ENCODE data around the gene KRT80.
A peak's percentile ranks its signal among the peaks of the same experiment; 100 is the strongest.

The KRT80 gene

DNA sequence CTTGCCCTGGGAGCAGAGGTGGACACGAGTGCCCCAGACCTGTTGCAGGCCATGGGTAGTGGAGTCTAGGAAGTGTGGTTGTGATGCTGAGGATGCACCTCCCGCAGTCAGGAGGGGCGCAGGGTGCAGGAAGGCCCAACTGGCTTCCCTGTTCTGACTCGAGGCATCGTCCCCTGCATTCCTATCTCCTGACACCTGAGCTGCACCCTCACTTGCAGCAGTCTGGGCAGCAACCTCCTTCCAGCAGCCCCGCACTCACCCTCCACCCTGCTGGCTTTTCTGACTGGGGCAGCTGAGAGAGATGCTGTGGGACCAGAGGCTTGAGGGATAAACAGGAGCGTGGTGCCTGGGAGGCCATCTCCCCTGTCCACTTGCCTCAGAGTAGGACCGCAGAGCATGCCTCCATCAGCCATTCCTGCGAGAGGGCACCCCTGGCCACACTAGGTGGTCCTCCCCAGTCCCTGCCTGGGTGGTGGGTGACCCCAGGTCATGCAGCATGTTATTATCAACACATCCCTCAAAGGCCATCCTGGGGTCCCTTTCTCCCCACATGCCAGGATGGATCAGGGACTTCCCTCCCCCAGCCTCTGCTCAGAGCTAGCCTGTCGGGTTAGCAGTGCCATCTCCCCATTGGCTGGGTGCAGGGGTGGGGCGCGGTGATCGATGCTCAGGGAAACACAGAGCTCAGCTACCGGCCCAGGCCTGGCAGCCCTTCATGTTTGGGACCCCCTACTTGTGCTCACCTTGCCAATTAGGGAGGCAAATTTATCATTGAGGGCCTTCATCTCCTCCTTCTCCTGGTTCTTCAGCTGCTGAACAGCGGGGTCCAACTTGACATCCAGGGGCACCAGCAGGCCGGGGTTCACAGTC is 719 bp downstream of the KRT80 start:
- DNase-seq (ENCODE audit: low read depth), result no peak
- Histone ChIP-seq H3K9ac (ENCODE audit: low read length) (peak overlapping the region; percentile 30), H3K4me1 (ENCODE audit: control insufficient read depth, insufficient read depth, low read length) (peaks cover 69% of the 10 kb centered on the region), H3K36me3 (ENCODE audit: control insufficient read depth, insufficient read depth, low read length, severe bottlenecking) (no peaks in the 10 kb centered on the region), H3K9me3 (ENCODE audit: control insufficient read depth, low read length) (no peaks in the 10 kb centered on the region), H3K27me3 (replicated peaks; ENCODE audit: control insufficient read depth, insufficient read depth, low read length) (no peaks in the 10 kb centered on the region), H3K4me3 (ENCODE audit: low read length) (no peak overlapping the region)

GRCh38 chr12:52189376-52190174 is 2.2 kb downstream of the KRT80 start:
- H3K9me3 ChIP-seq (ENCODE audit: control insufficient read depth, low read length), result no peaks in the 10 kb centered on the region
- no peaks in the 10 kb centered on the region for H3K27me3 ChIP-seq (replicated peaks; ENCODE audit: control insufficient read depth, insufficient read depth, low read length)
- no peaks in the 10 kb centered on the region for H3K36me3 ChIP-seq (ENCODE audit: control insufficient read depth, insufficient read depth, low read length, severe bottlenecking)
- no peak overlapping the region for H3K4me3 ChIP-seq (ENCODE audit: low read length)
- DNase-seq (ENCODE audit: low read depth), result peak; percentile 59
- peak overlapping the region; percentile 16 for H3K9ac ChIP-seq (ENCODE audit: low read length)
- H3K4me1 ChIP-seq (ENCODE audit: control insufficient read depth, insufficient read depth, low read length), result peaks cover 66% of the 10 kb centered on the region

DNA sequence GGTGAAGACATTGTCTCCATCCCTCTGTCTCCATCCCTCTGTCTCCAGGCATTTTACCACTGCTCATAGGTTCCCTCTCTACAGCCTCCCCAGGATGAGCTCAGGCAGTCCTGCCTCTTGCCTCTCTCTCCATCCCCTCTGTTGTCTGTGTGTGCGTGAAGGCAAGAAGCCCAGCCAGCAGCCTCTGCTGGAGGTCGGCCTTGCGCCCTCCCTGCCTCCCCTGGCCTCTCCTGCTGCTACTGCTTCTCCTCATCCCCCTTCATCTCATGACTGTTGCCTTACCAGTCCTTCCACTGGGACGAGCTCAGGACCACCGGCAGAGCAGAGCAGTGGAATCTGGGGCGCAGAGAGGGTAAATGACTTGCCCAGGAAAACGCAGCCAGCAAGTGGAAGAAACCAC is 3.2 kb downstream of the KRT80 start:
- no peak for DNase-seq (ENCODE audit: low read depth)
- Histone ChIP-seq H3K27me3 (replicated peaks; ENCODE audit: control insufficient read depth, insufficient read depth, low read length) (no peaks in the 10 kb centered on the region), H3K9me3 (ENCODE audit: control insufficient read depth, low read length) (no peaks in the 10 kb centered on the region), H3K36me3 (ENCODE audit: control insufficient read depth, insufficient read depth, low read length, severe bottlenecking) (no peaks in the 10 kb centered on the region), H3K9ac (ENCODE audit: low read length) (peak overlapping the region; percentile 15), H3K4me1 (ENCODE audit: control insufficient read depth, insufficient read depth, low read length) (peaks cover 57% of the 10 kb centered on the region), H3K4me3 (ENCODE audit: low read length) (no peak overlapping the region)

GRCh38 chr12:52187640-52188039 is 4.2 kb downstream of the KRT80 start:
- Histone ChIP-seq H3K27me3 (replicated peaks; ENCODE audit: control insufficient read depth, insufficient read depth, low read length) (no peaks in the 10 kb centered on the region), H3K9me3 (ENCODE audit: control insufficient read depth, low read length) (no peaks in the 10 kb centered on the region), H3K4me3 (ENCODE audit: low read length) (no peak overlapping the region), H3K36me3 (ENCODE audit: control insufficient read depth, insufficient read depth, low read length, severe bottlenecking) (no peaks in the 10 kb centered on the region), H3K4me1 (ENCODE audit: control insufficient read depth, insufficient read depth, low read length) (peaks cover 48% of the 10 kb centered on the region), H3K9ac (ENCODE audit: low read length) (no peak overlapping the region)
- DNase-seq (ENCODE audit: low read depth), result no peak

DNA sequence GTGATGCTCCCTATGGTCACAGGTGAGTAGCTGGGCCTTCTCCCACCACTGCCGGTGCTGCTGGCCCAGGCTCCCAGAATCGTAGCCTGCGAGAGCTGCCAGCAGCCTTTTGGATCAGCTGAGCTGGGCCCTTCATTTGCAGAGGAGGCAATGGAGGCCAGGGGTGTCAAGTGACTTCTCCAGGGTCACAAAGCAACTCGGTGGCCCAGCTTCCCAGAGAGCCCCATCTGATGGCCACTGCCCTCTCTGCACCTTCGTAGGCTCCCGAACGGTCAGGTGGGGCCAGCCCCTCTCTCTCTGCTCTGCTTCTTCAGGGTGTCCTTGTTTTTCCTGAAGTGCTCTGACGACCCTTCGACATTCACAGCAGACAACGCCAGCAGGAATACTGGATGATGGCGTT is 4.6 kb downstream of the KRT80 start:
- Histone ChIP-seq H3K36me3 (ENCODE audit: control insufficient read depth, insufficient read depth, low read length, severe bottlenecking) (no peaks in the 10 kb centered on the region), H3K4me1 (ENCODE audit: control insufficient read depth, insufficient read depth, low read length) (peaks cover 44% of the 10 kb centered on the region), H3K9me3 (ENCODE audit: control insufficient read depth, low read length) (no peaks in the 10 kb centered on the region), H3K4me3 (ENCODE audit: low read length) (no peak overlapping the region), H3K27me3 (replicated peaks; ENCODE audit: control insufficient read depth, insufficient read depth, low read length) (no peaks in the 10 kb centered on the region), H3K9ac (ENCODE audit: low read length) (peak overlapping the region; percentile 51)
- no peak for DNase-seq (ENCODE audit: low read depth)

- Histone ChIP-seq H3K4me1 (ENCODE audit: control insufficient read depth, insufficient read depth, low read length) (peaks cover 39% of the 10 kb centered on the region), H3K9ac (ENCODE audit: low read length) (peak overlapping the region; percentile 51), H3K27me3 (replicated peaks; ENCODE audit: control insufficient read depth, insufficient read depth, low read length) (no peaks in the 10 kb centered on the region), H3K4me3 (ENCODE audit: low read length) (no peak overlapping the region), H3K9me3 (ENCODE audit: control insufficient read depth, low read length) (no peaks in the 10 kb centered on the region), H3K36me3 (ENCODE audit: control insufficient read depth, insufficient read depth, low read length, severe bottlenecking) (no peaks in the 10 kb centered on the region)
- peak; percentile 73 for DNase-seq (ENCODE audit: low read depth)
These were observed 5.5 kb downstream of the KRT80 start for GRCh38 chr12:52186118-52186840.

DNA sequence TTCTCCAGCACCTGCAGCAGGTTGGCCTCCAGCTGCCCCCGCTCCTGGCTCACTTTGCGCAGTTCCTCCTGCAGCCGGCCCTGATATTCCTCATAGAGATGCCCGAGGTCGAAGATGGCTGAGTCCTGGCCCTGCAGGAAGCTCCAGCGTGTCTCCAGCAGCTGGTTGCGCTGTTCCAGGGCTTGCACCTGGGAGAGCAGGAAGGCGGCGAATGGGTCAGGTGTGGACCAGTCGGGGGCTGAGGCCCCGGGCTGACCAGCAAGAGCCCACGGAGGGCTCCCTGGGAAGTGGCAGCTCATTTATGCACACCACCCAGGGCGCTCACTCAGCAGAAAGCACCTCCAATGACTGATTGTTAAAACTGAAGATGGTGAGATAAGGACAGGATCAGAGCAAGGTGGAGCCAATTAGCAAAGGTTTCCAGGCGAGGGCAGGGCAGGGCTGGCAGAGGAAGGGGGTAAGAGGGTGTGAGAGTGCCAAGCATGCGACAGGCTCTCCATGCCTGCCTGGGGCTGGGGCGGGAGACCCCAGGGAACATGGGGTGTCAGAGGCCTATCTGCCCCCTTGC is 6.3 kb downstream of the KRT80 start:
- peak overlapping the region; percentile 51 for H3K9ac ChIP-seq (ENCODE audit: low read length)
- H3K9me3 ChIP-seq (ENCODE audit: control insufficient read depth, low read length), result no peaks in the 10 kb centered on the region
- H3K4me3 ChIP-seq (ENCODE audit: low read length), result no peak overlapping the region
- DNase-seq (ENCODE audit: low read depth), result no peak
- H3K36me3 ChIP-seq (ENCODE audit: control insufficient read depth, insufficient read depth, low read length, severe bottlenecking), result no peaks in the 10 kb centered on the region
- H3K4me1 ChIP-seq (ENCODE audit: control insufficient read depth, insufficient read depth, low read length), result peaks cover 33% of the 10 kb centered on the region
- H3K27me3 ChIP-seq (replicated peaks; ENCODE audit: control insufficient read depth, insufficient read depth, low read length), result no peaks in the 10 kb centered on the region

GRCh38 chr12:52184813-52185212 is 7.0 kb downstream of the KRT80 start:
- H3K9ac ChIP-seq (ENCODE audit: low read length), result no peak overlapping the region
- peaks cover 26% of the 10 kb centered on the region for H3K4me1 ChIP-seq (ENCODE audit: control insufficient read depth, insufficient read depth, low read length)
- no peaks in the 10 kb centered on the region for H3K9me3 ChIP-seq (ENCODE audit: control insufficient read depth, low read length)
- H3K4me3 ChIP-seq (ENCODE audit: low read length), result no peak overlapping the region
- no peaks in the 10 kb centered on the region for H3K27me3 ChIP-seq (replicated peaks; ENCODE audit: control insufficient read depth, insufficient read depth, low read length)
- H3K36me3 ChIP-seq (ENCODE audit: control insufficient read depth, insufficient read depth, low read length, severe bottlenecking), result no peaks in the 10 kb centered on the region
- DNase-seq (ENCODE audit: low read depth), result no peak

- Histone ChIP-seq H3K27me3 (replicated peaks; ENCODE audit: control insufficient read depth, insufficient read depth, low read length) (no peaks in the 10 kb centered on the region), H3K9ac (ENCODE audit: low read length) (no peak overlapping the region), H3K4me1 (ENCODE audit: control insufficient read depth, insufficient read depth, low read length) (peaks cover 22% of the 10 kb centered on the region), H3K36me3 (ENCODE audit: control insufficient read depth, insufficient read depth, low read length, severe bottlenecking) (no peaks in the 10 kb centered on the region), H3K4me3 (ENCODE audit: low read length) (no peak overlapping the region), H3K9me3 (ENCODE audit: control insufficient read depth, low read length) (no peaks in the 10 kb centered on the region)
- no peak for DNase-seq (ENCODE audit: low read depth)
These were observed 7.8 kb downstream of the KRT80 start for GRCh38 chr12:52183971-52184370.

- H3K9me3 ChIP-seq (ENCODE audit: control insufficient read depth, low read length), result no peaks in the 10 kb centered on the region
- H3K4me1 ChIP-seq (ENCODE audit: control insufficient read depth, insufficient read depth, low read length), result peaks cover 26% of the 10 kb centered on the region
- H3K27me3 ChIP-seq (replicated peaks; ENCODE audit: control insufficient read depth, insufficient read depth, low read length), result no peaks in the 10 kb centered on the region
- DNase-seq (ENCODE audit: low read depth), result no peak
- no peak overlapping the region for H3K9ac ChIP-seq (ENCODE audit: low read length)
- H3K36me3 ChIP-seq (ENCODE audit: control insufficient read depth, insufficient read depth, low read length, severe bottlenecking), result no peaks in the 10 kb centered on the region
- H3K4me3 ChIP-seq (ENCODE audit: low read length), result no peak overlapping the region
These were observed 8.3 kb downstream of the KRT80 start for GRCh38 chr12:52183544-52183910.

All from adipocyte (in vitro differentiated cells).